ENCODE data around the gene STEEP1.

The STEEP1 gene

GRCh38 chrX:119565107-119565663, at the start of gene STEEP1:
STEEP1 (minus strand) TSS chrX:119565409; CDS start chrX:119565355, 54 bp downstream.
- TF ChIP-seq JUND (IDR thresholded peaks at IDR 0.05; ENCODE audit: low read depth) = no peak
- peak; percentile 35 to 91 for DNase-seq (ENCODE audit: low read depth in 1 of 2, low spot score in 1 of 2)
- in situ Hi-C loops (cut with HindIII; ENCODE audit: low pct_unique_long_range_greater_than_20kb, low sequenced_read_pairs) = no loop called here

GRCh38 chrX:119614776-119615175, 49.6 kb upstream of the STEEP1 start:
- in situ Hi-C loops (cut with HindIII; ENCODE audit: low pct_unique_long_range_greater_than_20kb, low sequenced_read_pairs) = no loop called here
- TF ChIP-seq JUND (IDR thresholded peaks at IDR 0.05; ENCODE audit: low read depth) = no peak
- DNase-seq (ENCODE audit: low read depth in 1 of 2, low spot score in 1 of 2) = no peak

GRCh38 chrX:119607018-119607389, 41.8 kb upstream of the STEEP1 start:
- DNase-seq (ENCODE audit: low read depth in 1 of 2, low spot score in 1 of 2) = no peak
- in situ Hi-C loops (cut with HindIII; ENCODE audit: low pct_unique_long_range_greater_than_20kb, low sequenced_read_pairs) = no loop called here
- TF ChIP-seq JUND (IDR thresholded peaks at IDR 0.05; ENCODE audit: low read depth) = no peak

- in situ Hi-C loops (cut with HindIII; ENCODE audit: low pct_unique_long_range_greater_than_20kb, low sequenced_read_pairs) = no loop called here
- no peak for TF ChIP-seq JUND (IDR thresholded peaks at IDR 0.05; ENCODE audit: low read depth)
- peak; percentile 58 to 91 for DNase-seq (ENCODE audit: low read depth in 1 of 2, low spot score in 1 of 2)
Observed at GRCh38 chrX:119606280-119607017, 41.2 kb upstream of the STEEP1 start, which contains the start of gene NKRF. NKRF (minus strand) TSS chrX:119606424.

- TF ChIP-seq JUND (IDR thresholded peaks at IDR 0.05; ENCODE audit: low read depth) = no peak
- DNase-seq (ENCODE audit: low read depth in 1 of 2, low spot score in 1 of 2) = no peak
- in situ Hi-C loops (cut with HindIII; ENCODE audit: low pct_unique_long_range_greater_than_20kb, low sequenced_read_pairs) = no loop called here
Observed at GRCh38 chrX:119605464-119606279, 40.5 kb upstream of the STEEP1 start.

- TF ChIP-seq JUND (IDR thresholded peaks at IDR 0.05; ENCODE audit: low read depth) = no peak
- in situ Hi-C loops (cut with HindIII; ENCODE audit: low pct_unique_long_range_greater_than_20kb, low sequenced_read_pairs) = no loop called here
- no peak for DNase-seq (ENCODE audit: low read depth in 1 of 2, low spot score in 1 of 2)
Observed at GRCh38 chrX:119604766-119605463, 39.7 kb upstream of the STEEP1 start.

- in situ Hi-C loops (cut with HindIII; ENCODE audit: low pct_unique_long_range_greater_than_20kb, low sequenced_read_pairs) = no loop called here
- DNase-seq (ENCODE audit: low read depth in 1 of 2, low spot score in 1 of 2) = no peak
- TF ChIP-seq JUND (IDR thresholded peaks at IDR 0.05; ENCODE audit: low read depth) = no peak
Observed at GRCh38 chrX:119602701-119603255, 37.6 kb upstream of the STEEP1 start.

GRCh38 chrX:119589810-119590209, 24.6 kb upstream of the STEEP1 start:
- in situ Hi-C loops (cut with HindIII; ENCODE audit: low pct_unique_long_range_greater_than_20kb, low sequenced_read_pairs) = no loop called here
- DNase-seq (ENCODE audit: low read depth in 1 of 2, low spot score in 1 of 2) = no peak
- TF ChIP-seq JUND (IDR thresholded peaks at IDR 0.05; ENCODE audit: low read depth) = no peak

- DNase-seq (ENCODE audit: low read depth in 1 of 2, low spot score in 1 of 2) = no peak
- in situ Hi-C loops (cut with HindIII; ENCODE audit: low pct_unique_long_range_greater_than_20kb, low sequenced_read_pairs) = no loop called here
- TF ChIP-seq JUND (IDR thresholded peaks at IDR 0.05; ENCODE audit: low read depth) = no peak
Observed at GRCh38 chrX:119583431-119584059, 18.3 kb upstream of the STEEP1 start.

- DNase-seq (ENCODE audit: low read depth in 1 of 2, low spot score in 1 of 2) = no peak
- TF ChIP-seq JUND (IDR thresholded peaks at IDR 0.05; ENCODE audit: low read depth) = no peak
- in situ Hi-C loops (cut with HindIII; ENCODE audit: low pct_unique_long_range_greater_than_20kb, low sequenced_read_pairs) = no loop called here
Observed at GRCh38 chrX:119579414-119579813, 14.2 kb upstream of the STEEP1 start.

GRCh38 chrX:119574394-119575266, 9.4 kb upstream of the STEEP1 start, which contains the start of gene UBE2A:
UBE2A (plus strand) TSS chrX:119574563; CDS start chrX:119574712, 149 bp downstream.
- in situ Hi-C loops (cut with HindIII; ENCODE audit: low pct_unique_long_range_greater_than_20kb, low sequenced_read_pairs) = no loop called here
- no peak for TF ChIP-seq JUND (IDR thresholded peaks at IDR 0.05; ENCODE audit: low read depth)

More at GRCh38 chrX:119574394-119575266, 9.4 kb upstream of the STEEP1 start, which contains the start of gene UBE2A:
- DNase-seq (ENCODE audit: low read depth in 1 of 2, low spot score in 1 of 2) = peak; percentile 60 to 88
